Raji (cell line): Measurements from ENCODE around the gene ADNP.

Experiments used
- POLR2A ChIP-seq: IDR thresholded peaks from 2 replicates; pipeline ENCODE4 v1.6.1; 2011; ENCODE audit warnings: low read depth, low read length, control low read depth; ENCODE audit not compliant: insufficient read depth

Gene ADNP

GRCh38 chr20:50919567-50919966 is 11.7 kb downstream of the ADNP start:
- no peak for TF ChIP-seq POLR2A

- no peak for TF ChIP-seq POLR2A
Measured at GRCh38 chr20:50918403-50918802, 12.8 kb downstream of the ADNP start.

DNA sequence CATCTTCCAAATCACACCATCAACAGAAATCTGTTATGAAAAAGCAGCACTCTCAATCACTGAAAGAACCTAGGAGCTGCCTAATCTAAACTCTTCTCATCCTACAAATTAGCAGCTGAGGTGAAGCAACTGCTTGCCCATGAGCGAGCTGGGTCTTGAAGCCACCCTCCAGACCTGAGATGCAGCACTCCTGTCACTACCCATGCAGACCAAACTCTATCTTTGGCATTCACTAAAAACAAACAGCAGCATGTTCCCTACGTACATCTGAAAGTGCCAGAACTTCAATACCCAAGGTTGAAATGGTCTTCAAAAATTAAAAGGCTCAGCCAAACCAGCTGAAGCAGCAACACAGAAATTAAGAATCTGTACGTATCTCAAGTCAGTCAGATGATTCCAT is 14.3 kb downstream of the ADNP start:
- TF ChIP-seq POLR2A, result no peak

DNA sequence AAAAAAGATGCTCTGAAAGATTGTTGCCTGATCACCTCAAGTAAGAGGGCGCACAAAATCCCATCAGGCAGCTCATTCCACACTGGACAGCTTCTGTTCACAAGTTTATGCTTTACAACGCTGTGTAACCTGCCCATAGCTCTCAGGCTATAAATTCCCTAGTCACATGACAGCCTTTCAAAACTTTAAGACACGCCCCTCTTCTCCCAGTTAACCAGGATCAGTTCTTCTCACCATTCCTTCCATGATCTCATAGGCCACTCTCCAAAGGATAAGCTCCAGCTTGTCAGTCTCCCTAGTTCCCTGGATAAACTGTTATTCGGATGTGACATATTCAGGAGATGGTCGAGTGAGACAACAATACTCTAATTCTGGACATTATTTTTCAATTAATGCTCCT is 15.0 kb downstream of the ADNP start:
- no peak for TF ChIP-seq POLR2A

DNA sequence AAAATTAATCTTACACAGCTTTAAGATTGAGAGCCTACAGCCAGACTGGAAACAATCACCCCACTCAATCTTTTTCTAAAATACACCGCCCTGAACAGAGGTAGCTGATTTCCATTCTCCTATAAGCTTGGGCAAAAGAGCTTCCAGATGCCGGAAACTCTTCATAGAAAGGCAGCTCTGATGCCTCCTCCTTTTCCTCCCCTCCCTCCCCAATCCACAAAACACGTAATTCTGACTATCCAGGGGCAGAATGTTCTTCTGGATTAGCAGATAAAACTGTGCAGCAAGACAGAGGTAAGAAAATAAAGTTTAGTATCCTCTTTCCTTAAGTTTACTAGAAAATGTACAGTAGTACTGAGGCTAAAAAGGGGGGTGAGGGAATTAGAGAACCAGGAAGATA is 15.8 kb downstream of the ADNP start:
- TF ChIP-seq POLR2A, result no peak

DNA sequence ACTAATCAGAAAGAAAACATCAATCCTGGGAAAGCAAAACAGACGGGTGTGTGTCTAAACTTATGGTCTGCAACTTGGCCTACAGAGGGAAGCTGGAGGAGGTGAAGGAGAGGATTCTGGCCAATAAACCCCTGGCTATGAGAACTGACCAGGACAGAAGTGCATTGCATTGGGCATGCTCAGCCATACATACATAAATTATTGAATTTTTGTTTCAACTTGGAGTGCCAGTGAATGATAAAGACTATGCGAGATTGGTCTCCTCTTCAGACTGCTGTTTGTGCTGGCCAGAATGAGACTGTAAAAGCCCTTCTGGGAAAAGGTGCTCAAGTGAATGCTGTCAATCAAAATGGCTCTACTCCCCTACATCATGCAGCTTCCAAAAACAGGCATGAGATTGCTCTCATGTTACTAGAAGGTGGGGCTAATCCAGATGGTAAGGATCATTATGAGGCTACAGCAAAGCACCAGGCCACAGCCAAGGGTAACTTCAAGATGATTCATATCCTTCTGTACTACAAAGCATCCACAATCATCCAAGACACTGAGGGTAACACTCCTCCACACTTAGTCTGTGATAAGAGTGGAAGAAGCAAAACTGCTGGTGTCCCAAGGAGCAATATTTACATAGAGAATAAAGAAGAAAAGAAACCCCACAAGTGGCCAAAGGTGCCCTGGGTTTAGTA is 17.4 kb downstream of the ADNP start:
- no peak for TF ChIP-seq POLR2A

- TF ChIP-seq POLR2A, result no peak
Measured at GRCh38 chr20:50911716-50912115, 19.5 kb downstream of the ADNP start.

DNA sequence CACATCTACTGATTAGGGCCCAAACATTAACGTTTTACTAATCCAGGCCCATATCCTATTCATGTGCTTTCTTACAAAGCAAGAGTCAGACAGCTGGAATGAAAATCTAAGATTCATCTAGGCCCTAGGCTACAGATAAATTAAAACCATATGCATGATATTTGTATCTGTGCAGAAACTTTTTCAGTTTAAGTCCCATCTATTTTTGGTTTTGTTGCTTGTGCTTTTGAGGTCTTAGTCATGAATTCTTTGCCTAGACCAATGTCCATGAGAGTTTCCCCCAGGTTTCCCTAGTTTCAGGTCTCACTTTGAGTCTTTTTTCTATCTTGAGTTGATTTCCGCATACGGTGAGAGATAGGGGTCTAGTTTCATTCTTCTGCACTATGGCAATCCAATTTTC is 20.2 kb downstream of the ADNP start:
- TF ChIP-seq POLR2A, result no peak

DNA sequence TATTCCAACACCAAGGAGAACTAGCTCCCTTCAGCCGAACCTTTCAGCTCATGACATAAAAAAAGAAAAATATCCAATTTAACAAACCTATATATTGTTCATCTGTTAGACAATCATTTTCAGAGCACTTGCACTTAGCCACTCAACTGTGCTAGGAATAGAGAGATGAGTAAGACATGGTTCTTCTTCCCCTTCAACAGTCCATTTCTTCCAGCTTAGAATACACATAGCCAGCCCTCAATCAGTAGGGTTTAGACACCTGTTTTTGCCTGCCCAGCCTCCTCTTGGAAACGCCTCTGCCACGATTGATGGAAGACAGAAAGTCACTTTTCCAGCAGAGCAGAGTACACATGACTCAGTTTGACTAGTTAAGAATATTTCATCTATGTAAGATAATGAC is 21.8 kb downstream of the ADNP start:
- TF ChIP-seq POLR2A, result no peak

- no peak for TF ChIP-seq POLR2A
Measured at GRCh38 chr20:50904067-50904570, 27.1 kb downstream of the ADNP start.

GRCh38 chr20:50903353-50904051 is 27.7 kb downstream of the ADNP start:
- TF ChIP-seq POLR2A, result no peak

GRCh38 chr20:50901301-50901700 is 29.9 kb downstream of the ADNP start:
- TF ChIP-seq POLR2A, result no peak

DNA sequence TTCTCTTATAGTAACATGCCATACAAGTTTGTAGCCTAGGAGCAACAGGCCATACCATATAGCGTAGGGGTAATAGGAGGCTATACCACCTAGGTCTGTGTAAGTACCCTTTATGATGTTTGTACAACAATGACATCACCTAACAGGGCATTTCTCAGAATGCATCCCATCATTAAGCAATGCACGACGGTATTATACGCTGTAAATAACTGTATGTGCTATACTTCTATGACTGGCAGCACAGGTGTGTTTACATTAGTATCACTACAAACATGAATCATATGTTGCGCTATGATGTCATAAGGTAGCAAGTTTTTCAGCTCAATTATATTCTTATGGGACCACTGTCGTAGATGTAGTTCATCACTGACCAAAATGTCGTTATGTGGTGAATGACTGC is 31.0 kb downstream of the ADNP start:
- no peak for TF ChIP-seq POLR2A

DNA sequence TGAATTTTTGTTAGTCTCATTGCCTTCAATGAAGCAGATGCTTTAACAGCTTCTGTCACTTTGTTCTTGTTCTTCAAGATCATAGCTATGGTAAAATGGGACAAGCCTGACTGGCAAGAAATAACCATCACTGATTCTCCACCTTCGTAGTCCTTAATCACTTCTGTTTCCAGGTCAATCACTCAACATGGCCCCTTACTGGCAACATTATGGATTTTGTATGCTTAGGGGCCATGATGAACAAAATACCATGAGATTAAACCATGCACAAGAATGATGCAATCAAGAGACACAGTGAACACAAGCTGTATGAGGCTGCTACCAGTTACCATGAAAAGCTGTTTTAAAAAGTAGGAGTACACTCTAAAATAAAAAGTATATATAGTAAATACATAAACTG is 32.8 kb downstream of the ADNP start:
- no peak for TF ChIP-seq POLR2A

GRCh38 chr20:50895111-50895830 is 36.0 kb downstream of the ADNP start:
- TF ChIP-seq POLR2A, result no peak

GRCh38 chr20:50893620-50894019 is 37.6 kb downstream of the ADNP start:
- TF ChIP-seq POLR2A, result no peak
